Stimulated activated CD4-positive, alpha-beta T cell treated with anti-CD3 and anti-CD28 coated beads, Interleukin-1b, Interleukin-23, amount 100 ng/mL, for 1 hour (primary cell): Measurements from ENCODE around the gene AFAP1.

ENCODE experiments used
- DNase-seq, 2 donors: peaks; one replicate each; pipeline ENCODE4 v3.0.0-alpha.2; 2020; ENCODE audit warnings: low read depth in 2 of 2

AFAP1 gene

GRCh38 chr4:7842384-7843279, 97.0 kb downstream of the AFAP1 start:
- no peak for DNase-seq

DNA sequence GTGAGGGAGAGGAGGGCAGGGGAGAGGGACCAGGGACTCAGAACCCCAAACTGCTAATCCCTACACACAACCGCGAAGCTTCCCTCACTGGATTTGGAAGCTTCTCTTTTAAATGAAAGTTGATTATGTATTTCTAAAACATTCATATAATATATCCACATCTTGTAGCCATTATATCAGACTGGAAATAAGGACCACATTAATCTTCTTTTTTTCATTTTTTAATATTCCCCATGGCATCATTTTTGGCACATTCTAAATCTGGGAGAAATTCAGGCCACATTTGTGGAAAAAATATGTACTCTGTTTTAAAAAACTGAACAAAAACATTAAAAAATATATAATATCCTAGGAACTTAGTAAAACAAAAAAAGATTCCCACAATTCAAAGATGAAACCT, 97.8 kb downstream of the AFAP1 start:
- DNase-seq, result no peak

- DNase-seq, result no peak
Measured at GRCh38 chr4:7841071-7841470, 98.6 kb downstream of the AFAP1 start.

DNA sequence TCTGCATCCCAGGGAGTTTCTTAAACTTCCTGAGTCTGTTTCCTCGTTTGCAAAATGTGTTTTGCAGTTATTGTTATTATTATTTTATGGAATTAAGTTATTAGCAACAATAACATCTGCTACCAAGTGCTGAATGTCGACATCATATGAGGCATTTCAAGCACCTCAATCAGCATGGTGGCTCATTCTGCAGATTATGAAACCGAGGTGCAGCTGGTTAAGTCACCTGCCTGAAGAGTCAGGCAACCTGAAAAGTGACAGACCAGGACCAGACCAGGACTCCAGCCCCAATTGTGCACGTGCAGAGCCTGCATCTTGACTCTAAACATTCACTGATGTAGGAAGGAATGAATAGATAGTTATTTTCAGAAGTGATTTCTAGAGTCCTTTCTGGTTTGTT, 99.8 kb downstream of the AFAP1 start:
- no peak for DNase-seq

DNA sequence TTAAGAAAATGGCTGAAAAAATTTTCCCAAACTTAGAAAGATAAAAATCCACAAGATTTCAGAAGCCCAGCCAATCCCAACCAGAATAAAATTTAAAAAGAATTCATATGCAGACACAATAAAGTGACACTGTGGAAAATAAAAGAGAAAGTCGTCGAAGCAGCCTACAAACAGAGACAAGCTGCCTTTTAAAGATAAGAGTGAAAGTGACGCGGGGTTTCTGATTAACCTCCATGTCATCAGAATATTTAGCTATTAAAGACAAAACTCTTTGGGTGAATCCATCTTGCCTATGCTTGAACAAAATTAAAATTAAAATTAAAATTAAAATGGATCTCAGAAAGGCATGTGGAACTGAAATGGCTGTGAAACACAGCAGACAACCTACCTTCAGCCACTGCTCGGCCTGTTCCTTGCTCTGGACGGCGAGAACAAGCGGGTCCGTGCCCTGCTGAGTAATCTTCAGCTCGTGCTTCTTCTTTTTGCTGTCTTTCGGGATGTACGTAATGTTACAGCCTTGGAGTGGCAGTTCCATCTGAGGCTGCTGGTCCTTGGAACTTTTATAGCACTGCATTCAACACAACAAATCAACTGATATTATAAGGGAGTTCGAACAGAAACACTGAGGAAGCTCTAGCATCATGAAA, 101.4 kb downstream of the AFAP1 start:
- DNase-seq, result no peak

GRCh38 chr4:7837597-7838135, 102.0 kb downstream of the AFAP1 start:
- DNase-seq, result no peak

- no peak for DNase-seq
Measured at GRCh38 chr4:7831858-7832730, 107.6 kb downstream of the AFAP1 start.

DNA sequence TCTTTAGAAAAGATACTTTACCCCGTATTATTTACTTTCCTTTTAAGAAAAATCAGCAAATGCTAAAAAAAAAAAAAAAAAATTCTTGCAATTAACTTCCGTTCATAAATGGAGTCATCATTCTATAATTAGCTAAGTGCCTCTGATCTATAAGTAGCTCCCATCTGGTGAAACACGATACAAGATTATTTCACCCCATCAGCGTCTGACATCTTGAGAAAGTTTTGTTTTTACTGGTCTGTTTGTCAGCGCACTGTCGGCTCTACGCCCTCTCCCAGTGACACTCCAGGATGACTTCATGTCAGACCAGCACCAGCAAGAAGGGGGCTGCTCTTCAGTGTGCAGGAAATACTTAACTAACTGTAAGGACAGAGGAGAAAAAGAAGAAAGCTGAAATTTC, 108.3 kb downstream of the AFAP1 start:
- DNase-seq, result no peak

GRCh38 chr4:7830747-7831146, 108.9 kb downstream of the AFAP1 start:
- DNase-seq, result no peak

GRCh38 chr4:7829652-7830580, 109.7 kb downstream of the AFAP1 start:
- DNase-seq, result no peak

DNA sequence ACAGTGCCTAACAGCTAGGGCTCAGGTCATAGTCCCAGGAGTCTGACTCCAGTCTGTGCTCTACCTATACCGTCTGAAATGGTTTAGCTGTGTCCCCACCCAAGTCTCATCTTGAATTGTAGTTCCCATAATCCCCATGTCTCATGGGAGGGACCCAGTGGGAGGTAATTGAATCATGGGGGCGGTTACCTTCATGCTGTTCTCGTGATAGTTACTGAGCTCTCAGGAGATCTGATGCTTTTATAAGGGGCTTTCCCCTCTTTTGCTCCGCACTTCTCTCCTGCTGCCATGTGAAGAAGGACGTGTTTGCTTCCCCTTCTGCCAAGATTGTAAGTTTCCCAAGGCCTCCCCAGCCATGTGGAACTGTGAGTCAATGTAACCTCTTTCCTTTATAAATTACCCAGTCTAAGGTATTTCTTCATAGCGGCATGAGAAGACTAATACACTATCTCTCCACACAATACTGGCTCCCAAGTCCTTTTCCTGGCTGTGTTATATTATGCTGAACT, 110.8 kb downstream of the AFAP1 start:
- no peak for DNase-seq

DNA sequence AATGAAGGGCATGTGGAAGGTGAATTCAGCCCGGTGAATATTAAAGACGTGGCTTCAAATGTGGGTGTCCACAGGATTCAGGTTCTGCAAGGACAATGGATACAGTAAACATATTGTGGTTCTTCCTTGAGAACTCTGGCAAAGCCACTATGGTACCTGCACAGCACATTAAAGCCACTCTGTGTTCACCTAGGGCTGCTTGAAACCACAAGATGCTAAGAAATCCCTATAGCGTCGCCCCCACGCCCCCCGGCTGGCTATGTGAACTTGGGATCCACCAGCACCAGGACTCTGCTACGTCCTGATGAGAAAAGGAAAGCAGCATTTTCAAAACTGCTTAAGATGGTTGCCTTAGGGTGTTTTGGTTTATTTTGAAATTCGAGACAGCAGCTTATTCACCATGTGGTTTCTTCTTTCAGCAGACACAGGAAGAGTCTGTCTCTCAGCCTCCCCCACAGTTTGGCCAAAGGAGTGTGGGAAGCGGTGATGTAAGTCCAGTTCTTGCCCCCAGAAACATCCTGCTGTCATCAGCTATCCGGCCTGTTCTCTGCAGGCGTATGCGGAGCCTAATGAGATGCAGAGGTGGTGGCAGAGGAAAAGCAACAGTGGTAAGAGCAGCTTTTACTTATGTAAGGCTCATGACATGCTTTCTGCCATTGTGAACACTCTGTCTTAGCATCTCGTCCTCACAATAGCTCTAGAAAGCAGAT, 111.5 kb downstream of the AFAP1 start:
- DNase-seq, result peak in 1 of 2 donors; percentile 31

DNA sequence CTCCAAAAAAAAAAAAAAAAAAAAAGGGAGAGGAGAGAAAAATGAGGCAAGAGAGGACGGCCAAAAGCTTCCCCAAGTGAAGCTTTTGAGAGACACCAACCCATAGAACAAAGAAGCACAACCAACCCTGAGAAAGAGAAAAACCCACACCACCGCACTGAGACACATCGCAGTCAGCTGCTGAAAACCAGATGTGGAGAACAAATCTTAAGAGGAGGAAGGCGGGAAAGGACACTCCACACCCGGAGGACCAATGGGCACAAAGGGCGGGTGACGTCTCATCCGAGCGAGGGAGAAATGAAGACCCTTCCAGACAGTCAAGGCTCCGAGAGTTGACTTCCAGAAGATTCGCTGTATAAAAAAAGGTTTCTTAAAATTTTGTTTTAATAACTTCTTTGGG, 112.1 kb downstream of the AFAP1 start:
- DNase-seq, result no peak

GRCh38 chr4:7826909-7827306, 112.8 kb downstream of the AFAP1 start:
- no peak for DNase-seq

GRCh38 chr4:7826176-7826908, 113.3 kb downstream of the AFAP1 start:
- no peak for DNase-seq

DNA sequence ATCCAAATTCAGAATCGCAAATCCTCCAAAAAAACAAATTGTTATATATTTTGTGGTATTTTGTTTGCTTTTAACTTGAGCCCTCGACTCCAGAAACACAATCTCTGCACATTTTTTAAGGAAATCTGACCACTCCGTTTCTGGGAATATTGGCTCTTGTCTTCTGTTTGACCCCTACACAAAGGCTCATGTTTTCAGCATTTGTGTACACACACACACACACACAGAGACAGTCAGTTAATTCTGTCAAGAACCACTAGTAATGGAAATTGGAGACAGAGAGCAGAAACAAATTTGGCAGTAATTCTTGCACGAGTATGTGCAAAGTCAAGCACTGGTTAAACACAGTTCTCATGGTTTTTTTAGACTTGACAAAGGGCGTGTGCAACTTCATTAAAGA, 115.4 kb downstream of the AFAP1 start:
- no peak for DNase-seq

GRCh38 chr4:7823416-7823824, 116.2 kb downstream of the AFAP1 start:
- no peak for DNase-seq

GRCh38 chr4:7822877-7823276, 116.8 kb downstream of the AFAP1 start:
- DNase-seq, result no peak

- no peak for DNase-seq
Measured at GRCh38 chr4:7822137-7822505, 117.5 kb downstream of the AFAP1 start.
